ENCODE results near the gene PUSL1. TPM values are rescaled to one million over a fixed set of nuclear protein-coding genes. Genes with fewer than 3 reads are reported as not detected.
A peak's percentile ranks its signal among the peaks of the same experiment; 100 is the strongest.
"Not testable (repeated sequence)": the region's sequence is repeated elsewhere in the genome, so short reads cannot be mapped to it uniquely, and the experiment has no call there.

PUSL1 gene
- total RNA-seq, 1 experiment from 2014 or later: 31.3 TPM

DNA sequence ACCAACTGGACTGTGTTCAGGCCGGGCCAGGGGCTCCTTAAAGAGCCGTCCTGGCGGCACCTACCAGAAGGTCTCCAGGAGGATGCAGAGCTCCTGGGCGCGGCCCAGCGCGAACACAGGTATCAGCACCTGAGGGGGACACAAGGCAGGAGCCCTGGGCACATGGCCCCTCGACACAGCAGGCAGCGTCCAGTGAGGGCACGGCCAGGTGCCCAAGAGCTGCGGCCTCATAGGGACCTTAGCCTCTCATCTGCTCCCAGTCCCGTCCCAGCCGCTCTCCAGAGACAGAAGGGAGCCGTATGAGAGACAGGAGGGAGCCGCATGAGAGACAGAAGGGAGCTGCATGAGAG is 5.8 kb downstream of the PUSL1 start:
- no peak for TF ChIP-seq EZH2 (IDR thresholded peaks at IDR 0.05; ENCODE audit: borderline replicate concordance, low read depth, low read length, poor library complexity, severe bottlenecking)
- TF ChIP-seq, protein P1, sequence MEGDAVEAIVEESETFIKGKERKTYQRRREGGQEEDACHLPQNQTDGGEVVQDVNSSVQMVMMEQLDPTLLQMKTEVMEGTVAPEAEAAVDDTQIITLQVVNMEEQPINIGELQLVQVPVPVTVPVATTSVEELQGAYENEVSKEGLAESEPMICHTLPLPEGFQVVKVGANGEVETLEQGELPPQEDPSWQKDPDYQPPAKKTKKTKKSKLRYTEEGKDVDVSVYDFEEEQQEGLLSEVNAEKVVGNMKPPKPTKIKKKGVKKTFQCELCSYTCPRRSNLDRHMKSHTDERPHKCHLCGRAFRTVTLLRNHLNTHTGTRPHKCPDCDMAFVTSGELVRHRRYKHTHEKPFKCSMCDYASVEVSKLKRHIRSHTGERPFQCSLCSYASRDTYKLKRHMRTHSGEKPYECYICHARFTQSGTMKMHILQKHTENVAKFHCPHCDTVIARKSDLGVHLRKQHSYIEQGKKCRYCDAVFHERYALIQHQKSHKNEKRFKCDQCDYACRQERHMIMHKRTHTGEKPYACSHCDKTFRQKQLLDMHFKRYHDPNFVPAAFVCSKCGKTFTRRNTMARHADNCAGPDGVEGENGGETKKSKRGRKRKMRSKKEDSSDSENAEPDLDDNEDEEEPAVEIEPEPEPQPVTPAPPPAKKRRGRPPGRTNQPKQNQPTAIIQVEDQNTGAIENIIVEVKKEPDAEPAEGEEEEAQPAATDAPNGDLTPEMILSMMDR (conservative IDR thresholded peaks at IDR 0.05; ENCODE audit: low read depth, low read length): no peak
- intact Hi-C loops (cut with micrococcal nuclease; ENCODE audit: unreplicated experiment): no loop called here
- BruUV-seq (replicated peaks): no TSS peak
- Histone ChIP-seq H3K27ac (ENCODE audit: low read depth, low read length, poor library complexity, severe bottlenecking) (no peak overlapping the region), H3K4me3 (ENCODE audit: low read depth, low read length, poor library complexity, severe bottlenecking) (no peak overlapping the region), H3K27me3 (replicated peaks; ENCODE audit: insufficient read depth, low read depth, low read length, poor library complexity) (no peaks in the 10 kb centered on the region), H3K4me1 (ENCODE audit: insufficient read depth, low read length, poor library complexity, severe bottlenecking) (peaks cover 23% of the 10 kb centered on the region), H3K9me3 (ENCODE audit: low read depth, low read length, poor library complexity, severe bottlenecking) (no peaks in the 10 kb centered on the region), H3K36me3 (ENCODE audit: insufficient read depth, low read length, poor library complexity, severe bottlenecking) (peaks cover 54% of the 10 kb centered on the region)
- ChIA-PET POLR2A (ENCODE audit: low non-redundant PET) (no interaction called here), CTCF (no interaction called here)
- no peak for DNase-seq (ENCODE audit: low spot score)

DNA sequence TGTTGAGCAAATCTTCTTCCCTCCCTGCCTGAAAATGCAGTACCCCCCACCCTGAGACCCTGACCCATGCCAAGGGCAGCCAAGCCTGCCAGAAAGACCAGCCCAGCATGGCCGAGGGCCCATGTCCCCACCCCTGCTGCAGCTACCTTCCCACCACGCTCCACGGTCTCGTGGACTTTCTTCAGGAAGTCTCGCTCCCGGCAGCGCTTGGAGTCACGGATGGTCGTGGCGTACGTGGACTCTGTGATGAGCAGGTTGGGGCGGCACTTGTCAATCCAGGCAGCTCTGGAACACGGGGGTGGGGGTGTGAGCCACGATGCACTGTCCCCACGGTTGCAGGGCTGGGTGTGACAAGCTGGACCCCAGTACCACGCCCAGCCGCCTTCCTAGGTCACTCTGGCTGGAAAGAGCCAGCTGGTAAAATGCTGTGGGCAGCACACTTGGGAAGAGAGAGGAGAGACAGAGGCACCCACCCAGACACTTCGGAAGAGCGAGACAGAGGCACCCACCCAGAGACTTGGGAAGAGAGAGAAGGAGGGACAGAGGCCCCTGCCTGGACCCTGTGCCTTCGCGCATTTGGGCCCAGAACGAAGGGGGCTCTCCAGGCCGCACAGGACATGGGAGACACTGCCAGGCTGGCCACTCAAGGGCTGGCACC is 6.4 kb downstream of the PUSL1 start:
- Histone ChIP-seq H3K27ac (ENCODE audit: low read depth, low read length, poor library complexity, severe bottlenecking) (peak overlapping the region; percentile 23), H3K9me3 (ENCODE audit: low read depth, low read length, poor library complexity, severe bottlenecking) (no peaks in the 10 kb centered on the region), H3K4me1 (ENCODE audit: insufficient read depth, low read length, poor library complexity, severe bottlenecking) (peaks cover 17% of the 10 kb centered on the region), H3K27me3 (replicated peaks; ENCODE audit: insufficient read depth, low read depth, low read length, poor library complexity) (no peaks in the 10 kb centered on the region), H3K36me3 (ENCODE audit: insufficient read depth, low read length, poor library complexity, severe bottlenecking) (peaks cover 60% of the 10 kb centered on the region), H3K4me3 (ENCODE audit: low read depth, low read length, poor library complexity, severe bottlenecking) (no peak overlapping the region)
- BruUV-seq (replicated peaks): no TSS peak
- intact Hi-C loops (cut with micrococcal nuclease; ENCODE audit: unreplicated experiment): no loop called here
- ChIA-PET CTCF (no interaction called here), POLR2A (ENCODE audit: low non-redundant PET) (no interaction called here)
- no peak for DNase-seq (ENCODE audit: low spot score)
- TF ChIP-seq, protein P1 (conservative IDR thresholded peaks at IDR 0.05; ENCODE audit: low read depth, low read length): no peak
- TF ChIP-seq EZH2 (IDR thresholded peaks at IDR 0.05; ENCODE audit: borderline replicate concordance, low read depth, low read length, poor library complexity, severe bottlenecking): no peak

- H3K27ac ChIP-seq (ENCODE audit: low read depth, low read length, poor library complexity, severe bottlenecking): peak overlapping the region; percentile 23
- H3K36me3 ChIP-seq (ENCODE audit: insufficient read depth, low read length, poor library complexity, severe bottlenecking): peaks cover 66% of the 10 kb centered on the region
- peaks cover 14% of the 10 kb centered on the region for H3K4me1 ChIP-seq (ENCODE audit: insufficient read depth, low read length, poor library complexity, severe bottlenecking)
- CTCF ChIA-PET: no interaction called here
- no TSS peak for BruUV-seq (replicated peaks)
- intact Hi-C loops (cut with micrococcal nuclease; ENCODE audit: unreplicated experiment): no loop called here
- H3K4me3 ChIP-seq (ENCODE audit: low read depth, low read length, poor library complexity, severe bottlenecking): no peak overlapping the region
- POLR2A ChIA-PET (ENCODE audit: low non-redundant PET): no interaction called here
- H3K27me3 ChIP-seq (replicated peaks; ENCODE audit: insufficient read depth, low read depth, low read length, poor library complexity): no peaks in the 10 kb centered on the region
- TF ChIP-seq EZH2 (IDR thresholded peaks at IDR 0.05; ENCODE audit: borderline replicate concordance, low read depth, low read length, poor library complexity, severe bottlenecking): no peak
- TF ChIP-seq, protein P1 (conservative IDR thresholded peaks at IDR 0.05; ENCODE audit: low read depth, low read length): no peak
- H3K9me3 ChIP-seq (ENCODE audit: low read depth, low read length, poor library complexity, severe bottlenecking): no peaks in the 10 kb centered on the region
- no peak for DNase-seq (ENCODE audit: low spot score)
Measured at GRCh38 chr1:1315435-1315954, 7.1 kb downstream of the PUSL1 start.

DNA sequence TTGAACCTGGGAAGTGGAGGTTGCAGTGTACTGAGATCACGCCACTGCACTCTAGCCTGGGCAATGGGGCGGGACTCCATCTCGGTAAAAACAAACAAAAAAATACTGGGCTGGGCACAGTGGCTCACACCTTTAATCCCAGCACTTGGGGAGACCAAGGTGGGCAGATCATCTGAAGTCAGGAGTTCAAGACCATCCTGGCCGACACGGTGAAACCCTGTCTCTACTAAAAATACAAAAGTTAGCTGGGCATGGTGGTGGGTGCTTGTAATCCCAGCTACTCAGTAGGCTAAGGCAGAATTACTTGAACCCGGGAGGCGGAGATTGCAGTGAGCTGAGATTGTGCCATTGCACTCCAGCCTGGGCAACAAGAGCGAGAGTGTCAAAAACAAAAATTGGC is 7.8 kb downstream of the PUSL1 start:
- POLR2A ChIA-PET (ENCODE audit: low non-redundant PET); H3K27ac ChIP-seq (ENCODE audit: low read depth, low read length, poor library complexity, severe bottlenecking); CTCF ChIA-PET; BruUV-seq (replicated peaks); intact Hi-C loops (cut with micrococcal nuclease; ENCODE audit: unreplicated experiment); H3K4me3 ChIP-seq (ENCODE audit: low read depth, low read length, poor library complexity, severe bottlenecking); H3K9me3 ChIP-seq (ENCODE audit: low read depth, low read length, poor library complexity, severe bottlenecking); DNase-seq (ENCODE audit: low spot score); H3K27me3 ChIP-seq (replicated peaks; ENCODE audit: insufficient read depth, low read depth, low read length, poor library complexity): not testable (repeated sequence)
- H3K36me3 ChIP-seq (ENCODE audit: insufficient read depth, low read length, poor library complexity, severe bottlenecking): peaks cover 66% of the 10 kb centered on the region
- peaks cover 14% of the 10 kb centered on the region for H3K4me1 ChIP-seq (ENCODE audit: insufficient read depth, low read length, poor library complexity, severe bottlenecking)
